ENCODE measurements around the gene CA12.

Gene CA12

DNA sequence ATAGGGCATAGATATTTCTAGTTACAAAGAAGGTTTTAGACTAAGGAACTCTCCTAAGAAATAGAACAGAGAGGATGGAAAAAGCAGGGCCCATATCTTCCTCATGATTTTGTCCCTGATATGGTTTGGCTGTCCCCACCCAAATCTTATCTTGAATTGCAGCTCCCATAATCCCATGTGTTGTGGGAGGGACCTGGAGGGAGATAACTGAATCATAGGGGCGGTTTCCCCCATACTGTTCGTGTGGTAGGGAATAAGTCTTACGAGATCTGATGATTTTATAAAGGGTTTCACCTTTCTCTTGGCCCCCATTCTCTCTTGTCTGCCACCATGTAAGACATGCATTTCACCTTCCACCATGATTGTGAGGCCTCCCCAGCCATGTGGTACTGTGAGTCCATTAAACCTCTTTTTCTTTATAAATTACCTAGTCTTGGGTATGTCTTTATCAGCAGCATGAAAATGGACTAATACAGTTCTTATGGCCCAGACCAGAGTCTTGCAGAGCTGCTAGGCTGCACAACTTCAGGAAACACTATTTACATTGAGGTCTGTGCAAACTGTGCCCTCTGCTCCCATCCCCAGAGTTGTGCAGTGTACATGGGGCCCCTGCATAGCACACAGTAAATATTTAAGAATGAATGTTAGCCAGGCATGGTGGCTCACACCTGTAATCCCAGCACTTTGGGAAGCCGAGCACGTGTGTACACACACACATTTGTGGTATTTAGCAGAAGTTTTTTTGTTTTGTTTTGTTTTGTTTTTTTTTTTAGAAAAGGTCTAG, 20.3 kb upstream of the CA12 start:
- no peak for DNase-seq (ENCODE audit: low spot score)

DNA sequence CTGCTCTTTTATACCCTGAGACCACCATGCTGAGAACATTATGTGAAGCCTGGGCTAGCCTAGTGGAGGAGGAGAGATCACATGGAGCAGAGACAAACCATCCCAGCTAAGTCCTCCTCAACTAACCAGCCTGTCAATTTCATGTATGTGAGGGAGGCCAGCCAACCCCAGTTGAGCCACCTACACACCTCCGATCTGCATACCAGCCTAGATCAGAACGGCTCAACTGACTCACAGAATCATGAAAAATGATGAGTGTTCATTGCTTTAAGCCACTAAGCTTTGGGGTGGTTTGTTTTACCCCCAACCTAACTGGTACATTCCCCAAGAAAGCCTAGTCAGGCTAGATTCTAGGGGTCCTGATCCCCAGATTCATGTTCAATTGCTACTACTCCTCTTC, 19.4 kb upstream of the CA12 start:
- no peak for DNase-seq (ENCODE audit: low spot score)

DNA sequence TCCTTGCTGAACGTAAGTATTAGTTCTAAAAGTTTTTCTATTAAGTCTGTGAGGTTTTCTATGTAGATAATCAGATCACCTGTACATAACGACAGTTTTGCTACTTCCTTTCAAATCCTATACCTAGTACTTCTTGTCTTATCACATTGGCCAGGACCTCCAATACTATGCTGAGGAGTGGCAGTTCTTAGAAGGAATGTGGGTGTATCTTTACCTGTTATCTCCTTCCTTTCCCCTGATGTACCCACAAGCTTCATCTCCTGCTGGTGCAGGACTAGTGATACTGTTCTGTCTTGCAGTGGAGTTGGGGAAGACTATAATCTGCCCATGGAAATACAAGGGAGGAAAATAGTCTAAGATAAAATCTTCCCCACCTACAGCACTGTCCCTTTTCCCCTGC, 16.8 kb upstream of the CA12 start:
- no peak for DNase-seq (ENCODE audit: low spot score)

GRCh38 chr15:63396152-63396928, 14.7 kb upstream of the CA12 start:
- DNase-seq (ENCODE audit: low spot score): no peak

- no peak for DNase-seq (ENCODE audit: low spot score)
These were observed 14.1 kb upstream of the CA12 start for GRCh38 chr15:63395730-63396151.

DNA sequence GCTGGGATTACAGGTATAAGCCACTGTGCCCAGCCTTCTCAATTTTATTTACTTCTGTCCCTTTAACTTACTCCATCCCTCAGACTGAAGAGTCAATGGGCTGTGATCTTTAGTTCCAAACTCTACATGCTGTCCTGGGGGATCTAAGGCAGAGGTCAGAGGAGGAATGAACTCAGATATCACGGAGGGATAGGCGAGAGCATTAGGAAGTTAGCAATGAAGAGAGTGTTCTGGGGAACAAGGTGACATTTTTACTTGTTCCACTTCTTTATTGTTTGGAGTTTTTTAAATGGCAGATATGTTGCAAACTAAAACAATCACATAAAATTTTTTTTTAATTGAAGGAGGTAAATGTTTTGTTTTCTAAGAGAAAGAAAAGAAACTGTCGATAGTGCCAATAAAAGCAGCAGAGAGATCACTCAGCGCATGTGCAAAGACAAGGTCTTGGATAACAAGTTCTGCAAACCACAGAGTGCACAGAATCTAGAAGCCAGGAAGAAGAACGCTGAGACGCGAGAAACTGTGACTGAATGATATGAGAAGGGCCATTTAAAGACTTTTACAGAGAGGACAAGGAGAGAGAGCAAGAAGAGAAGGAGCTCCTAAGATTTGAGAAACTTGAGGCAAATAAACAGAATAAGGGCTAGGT, 10.8 kb upstream of the CA12 start:
- DNase-seq (ENCODE audit: low spot score): no peak

GRCh38 chr15:63391669-63392360, 10.2 kb upstream of the CA12 start:
- no peak for DNase-seq (ENCODE audit: low spot score)

GRCh38 chr15:63390689-63391088, 9.0 kb upstream of the CA12 start:
- no peak for DNase-seq (ENCODE audit: low spot score)

GRCh38 chr15:63389902-63390670, 8.4 kb upstream of the CA12 start:
- no peak for DNase-seq (ENCODE audit: low spot score)

GRCh38 chr15:63388511-63388910, 6.9 kb upstream of the CA12 start:
- DNase-seq (ENCODE audit: low spot score): no peak

GRCh38 chr15:63387748-63388493, 6.3 kb upstream of the CA12 start:
- no peak for DNase-seq (ENCODE audit: low spot score)

- DNase-seq (ENCODE audit: low spot score): no peak
These were observed 4.4 kb upstream of the CA12 start for GRCh38 chr15:63385911-63386531.

GRCh38 chr15:63384906-63385305, 3.3 kb upstream of the CA12 start:
- DNase-seq (ENCODE audit: low spot score): no peak

DNA sequence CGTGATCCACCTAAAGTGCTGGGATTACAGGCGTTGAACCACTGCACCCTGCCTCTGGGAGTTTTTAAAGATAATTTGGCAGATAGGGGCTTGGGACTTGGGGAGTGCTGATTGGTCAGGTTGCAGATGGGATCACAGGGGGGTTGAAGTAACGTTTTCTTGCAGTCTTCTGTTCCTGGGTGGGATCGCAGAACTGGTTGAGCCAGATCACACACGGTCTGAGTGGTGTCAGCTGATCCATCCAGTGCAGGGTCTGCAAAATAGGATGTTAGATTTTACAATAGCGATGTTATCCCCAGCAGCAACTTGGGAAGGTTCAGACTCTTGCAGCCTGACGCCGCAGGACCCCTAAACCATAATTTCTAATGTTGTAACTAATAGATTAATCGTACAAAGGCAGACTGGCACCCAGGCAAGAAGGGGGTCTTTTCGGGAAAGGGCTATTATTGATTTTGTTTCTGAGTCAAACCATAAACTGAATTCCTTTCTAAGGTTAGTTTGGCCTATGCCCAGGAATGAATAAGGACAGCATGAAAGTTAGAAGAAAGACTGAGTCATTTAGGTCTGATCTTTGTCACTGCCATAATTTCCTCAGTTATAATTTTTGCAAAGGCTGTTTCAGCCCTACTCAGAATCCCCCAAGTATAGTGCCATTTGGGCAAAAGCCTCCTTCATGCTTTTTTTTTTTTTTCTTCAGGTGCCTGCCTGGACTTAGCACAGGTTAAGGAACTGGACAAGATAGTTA, 1.5 kb upstream of the CA12 start:
- no peak for DNase-seq (ENCODE audit: low spot score)

DNA sequence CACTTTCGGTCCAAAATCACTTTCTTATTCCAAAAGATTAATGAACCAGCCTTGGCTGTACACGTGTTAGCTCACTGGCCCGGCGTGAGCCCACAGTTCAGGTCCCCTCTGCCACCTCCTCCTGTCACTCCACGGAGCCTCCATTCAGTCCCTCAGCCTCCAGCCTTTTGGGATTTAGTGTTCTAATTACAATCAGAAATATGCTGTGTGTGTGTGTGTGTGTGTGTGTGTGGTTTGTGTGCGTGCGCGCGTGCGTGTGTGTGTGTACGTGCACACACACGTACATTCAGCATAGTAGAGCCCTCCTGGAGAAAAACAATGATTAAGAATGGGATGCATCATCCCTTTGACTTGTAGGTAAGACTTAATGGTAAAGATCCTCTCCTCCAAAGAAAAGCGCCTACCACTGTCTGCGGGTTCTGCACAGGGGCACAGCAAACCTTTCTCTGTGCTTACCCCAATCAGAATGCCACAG, 801 bp downstream of the CA12 start:
- DNase-seq (ENCODE audit: low spot score): no peak

- DNase-seq (ENCODE audit: low spot score): no peak
These were observed 1.4 kb downstream of the CA12 start for GRCh38 chr15:63380151-63380807.

- no peak for DNase-seq (ENCODE audit: low spot score)
These were observed 2.0 kb downstream of the CA12 start for GRCh38 chr15:63379492-63380150.

DNA sequence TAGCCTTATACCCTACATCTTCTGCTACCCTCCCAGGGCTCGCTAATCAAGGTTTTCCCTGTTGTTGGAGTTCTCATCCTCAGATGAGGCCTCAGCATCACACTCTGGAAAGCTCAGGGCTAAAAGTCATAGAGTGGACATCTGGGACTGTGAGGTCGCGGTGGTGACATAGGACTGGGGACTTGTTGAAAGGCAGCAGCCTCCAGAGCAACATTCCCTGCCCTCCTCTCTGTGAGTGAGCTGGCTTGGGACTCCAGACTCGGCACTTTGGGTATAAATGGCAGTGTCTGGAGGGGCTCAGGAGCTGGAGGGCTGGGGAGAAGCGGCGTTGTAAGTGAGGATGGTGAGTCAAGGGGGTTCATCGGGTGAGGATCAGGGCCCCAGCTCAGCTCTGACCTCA, 2.7 kb downstream of the CA12 start:
- no peak for DNase-seq (ENCODE audit: low spot score)

Data from COLO829 (cell line).